CD14-positive monocyte (primary cell): Measurements from ENCODE around the gene PRKD1. TPM values are rescaled to one million over a fixed set of nuclear protein-coding genes. Genes with fewer than 3 reads are reported as not detected.

Experiments
- DNase-seq, 3 donors: peaks; one replicate each; pipeline ENCODE4 v3.0.0-alpha.2; 2011 to 2022
- H2AFZ ChIP-seq: 2 replicates; pipeline ENCODE4 v1.6.0; 2012; ENCODE audit warnings: mild to moderate bottlenecking, low read depth, low read length, inconsistent platforms; ENCODE audit not compliant: insufficient read depth, poor library complexity, severe bottlenecking
- H3K27ac ChIP-seq, 2 donors: 1 replicate in 1 of 2; 2 replicates in 1 of 2; pipeline ENCODE4 v1.5.1; 2012 to 2013; ENCODE audit warnings: low read length in 2 of 2, control low read depth in 1 of 2, inconsistent platforms in 1 of 2, low read depth in 1 of 2, mild to moderate bottlenecking in 1 of 2
- H3K27me3 ChIP-seq, 2 donors: one replicate each; pipeline versions ENCODE4 v1.6.0 to v1.6.1; 2011 to 2013; ENCODE audit warnings: low read length in 2 of 2; ENCODE audit not compliant: control insufficient read depth in 2 of 2, insufficient read depth in 2 of 2
- H3K36me3 ChIP-seq, 2 donors: replicated peaks in 1 of 2; 1 replicate in 1 of 2; 2 replicates in 1 of 2; pipeline versions ENCODE4 v1.5.1 to v1.6.1; 2012 to 2013; ENCODE audit warnings: low read length in 2 of 2, control low read depth in 1 of 2, inconsistent platforms in 1 of 2, mild to moderate bottlenecking in 1 of 2; ENCODE audit not compliant: insufficient read depth in 2 of 2, control insufficient read depth in 1 of 2
- H3K4me1 ChIP-seq, 2 donors: 1 replicate in 1 of 2; 2 replicates in 1 of 2; pipeline versions ENCODE4 v1.5.1 to v1.6.1; 2012 to 2013; ENCODE audit warnings: low read length in 2 of 2, control low read depth in 1 of 2, inconsistent platforms in 1 of 2, mild to moderate bottlenecking in 1 of 2, moderate library complexity in 1 of 2; ENCODE audit not compliant: insufficient read depth in 2 of 2, control insufficient read depth in 1 of 2
- H3K4me2 ChIP-seq: replicated peaks from 2 replicates; pipeline ENCODE3; 2012; ENCODE audit warnings: low read length, moderate library complexity, mild to moderate bottlenecking; ENCODE audit not compliant: poor library complexity, severe bottlenecking; ENCODE audit errors: extremely low read depth
- H3K4me3 ChIP-seq, 3 experiments: fragments of 200-600 bp in 1 of 3; sonication (generic) in 1 of 3; replicated peaks in 1 of 3; 1 replicate in 2 of 3; 2 replicates in 1 of 3; pipeline ENCODE4 v1.5.1; 2011 to 2013; ENCODE audit warnings: low read length in 3 of 3, mild to moderate bottlenecking in 3 of 3, control low read depth in 2 of 3, low read depth in 2 of 3, inconsistent platforms in 1 of 3, moderate library complexity in 1 of 3
- H3K79me2 ChIP-seq: 2 replicates; pipeline ENCODE4 v1.6.0; 2012; ENCODE audit warnings: mild to moderate bottlenecking, control low read depth, inconsistent platforms, low read length, moderate library complexity; ENCODE audit not compliant: insufficient read depth
- H3K9ac ChIP-seq: 2 replicates; pipeline ENCODE4 v1.6.0; 2017; ENCODE audit warnings: low read length, mild to moderate bottlenecking; ENCODE audit not compliant: insufficient read depth, poor library complexity, severe bottlenecking
- H3K9me3 ChIP-seq, 2 donors: replicated peaks in 1 of 2; 1 replicate in 1 of 2; 2 replicates in 1 of 2; pipeline versions ENCODE4 v1.5.1 to v1.6.1; 2012 to 2013; ENCODE audit warnings: low read length in 2 of 2, control low read depth in 1 of 2; ENCODE audit not compliant: control insufficient read depth in 1 of 2, insufficient read depth in 1 of 2
- H4K20me1 ChIP-seq: 2 replicates; pipeline ENCODE4 v1.6.0; 2012; ENCODE audit warnings: mild to moderate bottlenecking, low read length, control low read depth, moderate library complexity; ENCODE audit not compliant: insufficient read depth
- H3K27ac Mint-ChIP-seq, 7 donors: one replicate each; pipeline ENCODE4 v1.8.0; 2020; ENCODE audit warnings: mild to moderate bottlenecking in 7 of 7, mixed read lengths in 7 of 7, moderate library complexity in 6 of 7, inconsistent platforms in 2 of 7
- H3K27me3 Mint-ChIP-seq, 3 donors: one replicate each; pipeline ENCODE4 v1.8.0; 2021 to 2022; ENCODE audit warnings: low read depth in 3 of 3, mild to moderate bottlenecking in 3 of 3, mixed read lengths in 3 of 3, moderate library complexity in 3 of 3, inconsistent platforms in 1 of 3
- H3K36me3 Mint-ChIP-seq, 2 donors: one replicate each; pipeline ENCODE4 v1.8.0; 2020; ENCODE audit warnings: mixed read lengths in 2 of 2, inconsistent platforms in 1 of 2, mild to moderate bottlenecking in 1 of 2
- H3K4me1 Mint-ChIP-seq: one replicate; pipeline ENCODE4 v1.8.0; 2020; ENCODE audit warnings: mild to moderate bottlenecking, mixed read lengths
- H3K4me3 Mint-ChIP-seq, 2 donors: one replicate each; pipeline ENCODE4 v1.8.0; 2020; ENCODE audit warnings: mild to moderate bottlenecking in 2 of 2, mixed read lengths in 2 of 2, moderate library complexity in 1 of 2
- H3K9me3 Mint-ChIP-seq, 7 donors: one replicate each; pipeline ENCODE4 v1.8.0; 2020 to 2022; ENCODE audit warnings: mixed read lengths in 7 of 7, mild to moderate bottlenecking in 6 of 7, moderate library complexity in 6 of 7, inconsistent platforms in 2 of 7
- CTCF ChIP-seq: fragments of 200-600 bp; IDR thresholded peaks from one replicate; pipeline ENCODE4 v1.8.0; 2022; ENCODE audit warnings: antibody characterized with exemption, mild to moderate bottlenecking
- WGBS: methylation state at CpG from one replicate; pipeline ENCODE4 v1.1.5; 2013; ENCODE audit warnings: missing lambda C conversion rate; ENCODE audit not compliant: insufficient coverage; 5-methylcytosine and 5-hydroxymethylcytosine counted together
- intact Hi-C, 2 donors: fragments of 100-400 bp; cut with micrococcal nuclease; formaldehyde crosslinking; loops; one replicate each; pipeline versions ENCODE4 v1.15.0 to v1.15.1; 2023
- polyA plus RNA-seq, 3 donors: library from polyadenylated mRNA; depleted of rRNA in 1 of 3; unstranded in 2 of 3; stranded (reverse) in 1 of 3; fragments of 300-500 nt in 2 of 3; fragments of >200 nt in 1 of 3; fragmentation: Illumina TruSeq in 2 of 3; gene quantifications; 1 replicate in 2 of 3; 2 replicates in 1 of 3; pipeline ENCODE4 v1.2.3, GENCODE V29; 2012 to 2021

The PRKD1 gene
- polyA plus RNA-seq, 3 donors: not detected

- no peaks in the 10 kb centered on the region for H3K4me1 Mint-ChIP-seq
- intact Hi-C loops: no loop called here
- no peak for DNase-seq
- Histone ChIP-seq H3K27me3 (no peaks in the 10 kb centered on the region), H4K20me1 (no peaks in the 10 kb centered on the region), H3K9ac (no peak overlapping the region), H3K9me3 (no peaks in the 10 kb centered on the region), H3K4me3 (no peak overlapping the region), H3K79me2 (no peaks in the 10 kb centered on the region), H3K27ac (no peak overlapping the region), H3K4me2 (no peak overlapping the region), H3K4me1 (no peaks in the 10 kb centered on the region), H2AFZ (no peak overlapping the region), H3K36me3 (no peaks in the 10 kb centered on the region)
- H3K36me3 Mint-ChIP-seq: no peaks in the 10 kb centered on the region
- WGBS: 74% methylated on average over 2 of the region's 3 CpGs
- no peak for TF ChIP-seq CTCF
- peaks cover 0 to 6% (median 2%) of the 10 kb centered on the region in 7 donors for H3K9me3 Mint-ChIP-seq
- no peak overlapping the region for H3K27ac Mint-ChIP-seq
- no peak overlapping the region for H3K4me3 Mint-ChIP-seq
- no peaks in the 10 kb centered on the region for H3K27me3 Mint-ChIP-seq
Measured at GRCh38 chr14:29724991-29725390, 202.7 kb downstream of the PRKD1 start.

GRCh38 chr14:29722831-29723230 is 204.8 kb downstream of the PRKD1 start:
- Histone ChIP-seq H3K36me3 (no peaks in the 10 kb centered on the region), H3K4me1 (no peaks in the 10 kb centered on the region), H3K9me3 (no peaks in the 10 kb centered on the region), H3K27ac (no peak overlapping the region), H3K27me3 (no peaks in the 10 kb centered on the region), H3K79me2 (no peaks in the 10 kb centered on the region), H3K4me3 (no peak overlapping the region), H4K20me1 (no peaks in the 10 kb centered on the region), H3K4me2 (no peak overlapping the region), H3K9ac (no peak overlapping the region), H2AFZ (no peak overlapping the region)
- H3K27me3 Mint-ChIP-seq: no peaks in the 10 kb centered on the region
- H3K4me3 Mint-ChIP-seq: no peak overlapping the region
- no peak overlapping the region for H3K27ac Mint-ChIP-seq
- H3K9me3 Mint-ChIP-seq: peaks cover 0 to 6% (median 3%) of the 10 kb centered on the region in 7 donors
- intact Hi-C loops: no loop called here
- no peaks in the 10 kb centered on the region for H3K36me3 Mint-ChIP-seq
- TF ChIP-seq CTCF: no peak
- H3K4me1 Mint-ChIP-seq: no peaks in the 10 kb centered on the region
- DNase-seq: no peak
- 60% methylated on average over 1 of the region's 1 CpG for WGBS
